Progenitor cell of endocrine pancreas (in vitro differentiated cells): ENCODE measurements around the gene LHFPL5. TPM values are rescaled to one million over a fixed set of nuclear protein-coding genes. Genes with fewer than 3 reads are reported as not detected.

Experiments used
- DNase-seq: peaks from one replicate; pipeline ENCODE4 v3.0.0; 2021; ENCODE audit warnings: low spot score; ENCODE audit not compliant: unreplicated experiment
- H3K27ac Mint-ChIP-seq: 2 replicates; pipeline ENCODE4 v1.8.0; 2021; ENCODE audit warnings: mild to moderate bottlenecking, moderate library complexity, mixed read lengths
- H3K27me3 Mint-ChIP-seq: 2 replicates; pipeline ENCODE4 v1.8.0; 2021; ENCODE audit warnings: mixed read lengths
- H3K36me3 Mint-ChIP-seq: 2 replicates; pipeline ENCODE4 v1.8.0; 2022; ENCODE audit warnings: mixed read lengths; ENCODE audit not compliant: insufficient read depth
- H3K4me1 Mint-ChIP-seq: 2 replicates; pipeline ENCODE4 v1.8.0; 2021; ENCODE audit warnings: low read depth, mixed read lengths
- H3K4me3 Mint-ChIP-seq: 2 replicates; pipeline ENCODE4 v1.8.0; 2021; ENCODE audit warnings: low read depth, mild to moderate bottlenecking, moderate library complexity, mixed read lengths
- H3K9me3 Mint-ChIP-seq: 2 replicates; pipeline ENCODE4 v1.8.0; 2021; ENCODE audit warnings: low read depth, mixed read lengths
- total RNA-seq: library from RNA; stranded (reverse); gene quantifications from 2 replicates; pipeline ENCODE4 v1.2.1, GENCODE V29; 2021
- TF ChIP-seq, protein P1 (sequence below): fragments of 200-600 bp; sonication (generic); IDR thresholded peaks from one replicate; pipeline ENCODE4 v1.5.0; 2021; ENCODE audit warnings: antibody characterized with exemption, mild to moderate bottlenecking; ENCODE audit not compliant: unreplicated experiment

The LHFPL5 gene
- total RNA-seq, 1 donor from 2014 or later: not detected

DNA sequence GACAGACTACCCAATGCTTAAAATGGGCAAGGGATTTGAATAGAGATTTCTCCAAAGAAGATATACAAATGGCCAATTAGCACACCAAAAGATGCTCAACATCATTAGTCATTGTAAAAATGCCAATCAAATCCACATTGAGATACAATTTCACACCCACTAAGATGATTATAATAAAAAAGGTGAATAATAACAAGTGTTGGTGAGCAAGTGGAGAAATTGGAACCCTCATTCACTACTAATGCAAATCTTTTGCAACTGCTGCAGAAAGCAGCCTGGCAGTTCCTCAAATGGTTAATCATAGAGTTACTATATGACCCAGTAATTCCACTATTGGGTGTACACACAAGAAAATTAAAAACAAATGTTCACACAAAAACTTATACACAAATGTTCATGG is 12.4 kb downstream of the LHFPL5 start:
- no peaks in the 10 kb centered on the region for H3K9me3 Mint-ChIP-seq
- no peak overlapping the region for H3K27ac Mint-ChIP-seq
- no peaks in the 10 kb centered on the region for H3K27me3 Mint-ChIP-seq
- H3K4me1 Mint-ChIP-seq: no peaks in the 10 kb centered on the region
- TF ChIP-seq, protein P1, sequence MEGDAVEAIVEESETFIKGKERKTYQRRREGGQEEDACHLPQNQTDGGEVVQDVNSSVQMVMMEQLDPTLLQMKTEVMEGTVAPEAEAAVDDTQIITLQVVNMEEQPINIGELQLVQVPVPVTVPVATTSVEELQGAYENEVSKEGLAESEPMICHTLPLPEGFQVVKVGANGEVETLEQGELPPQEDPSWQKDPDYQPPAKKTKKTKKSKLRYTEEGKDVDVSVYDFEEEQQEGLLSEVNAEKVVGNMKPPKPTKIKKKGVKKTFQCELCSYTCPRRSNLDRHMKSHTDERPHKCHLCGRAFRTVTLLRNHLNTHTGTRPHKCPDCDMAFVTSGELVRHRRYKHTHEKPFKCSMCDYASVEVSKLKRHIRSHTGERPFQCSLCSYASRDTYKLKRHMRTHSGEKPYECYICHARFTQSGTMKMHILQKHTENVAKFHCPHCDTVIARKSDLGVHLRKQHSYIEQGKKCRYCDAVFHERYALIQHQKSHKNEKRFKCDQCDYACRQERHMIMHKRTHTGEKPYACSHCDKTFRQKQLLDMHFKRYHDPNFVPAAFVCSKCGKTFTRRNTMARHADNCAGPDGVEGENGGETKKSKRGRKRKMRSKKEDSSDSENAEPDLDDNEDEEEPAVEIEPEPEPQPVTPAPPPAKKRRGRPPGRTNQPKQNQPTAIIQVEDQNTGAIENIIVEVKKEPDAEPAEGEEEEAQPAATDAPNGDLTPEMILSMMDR: no peak
- DNase-seq: no peak
- H3K4me3 Mint-ChIP-seq: no peak overlapping the region
- H3K36me3 Mint-ChIP-seq: no peaks in the 10 kb centered on the region

DNA sequence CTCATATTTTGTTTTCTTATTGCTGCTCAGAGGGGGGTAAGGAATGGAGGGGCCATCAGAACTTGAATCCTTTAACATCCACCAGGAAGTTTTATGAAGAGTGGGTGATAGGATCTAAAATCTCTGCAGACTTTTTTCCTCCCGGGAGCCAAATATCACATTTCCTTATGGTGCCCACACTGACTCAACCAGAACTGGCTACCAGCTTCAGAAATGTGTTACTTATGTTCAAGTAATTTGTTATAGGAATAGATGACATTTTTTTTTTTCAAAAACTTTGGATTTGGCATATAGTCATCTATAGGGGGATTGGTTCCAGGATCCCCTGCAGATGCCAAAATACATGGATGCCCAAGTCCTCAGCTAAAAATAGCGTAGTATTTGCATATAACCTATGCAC is 18.4 kb downstream of the LHFPL5 start:
- TF ChIP-seq, protein P1: no peak
- Mint-ChIP-seq H3K36me3 (no peaks in the 10 kb centered on the region), H3K27me3 (no peaks in the 10 kb centered on the region), H3K27ac (no peak overlapping the region), H3K9me3 (no peaks in the 10 kb centered on the region), H3K4me3 (no peak overlapping the region), H3K4me1 (no peaks in the 10 kb centered on the region)
- no peak for DNase-seq

DNA sequence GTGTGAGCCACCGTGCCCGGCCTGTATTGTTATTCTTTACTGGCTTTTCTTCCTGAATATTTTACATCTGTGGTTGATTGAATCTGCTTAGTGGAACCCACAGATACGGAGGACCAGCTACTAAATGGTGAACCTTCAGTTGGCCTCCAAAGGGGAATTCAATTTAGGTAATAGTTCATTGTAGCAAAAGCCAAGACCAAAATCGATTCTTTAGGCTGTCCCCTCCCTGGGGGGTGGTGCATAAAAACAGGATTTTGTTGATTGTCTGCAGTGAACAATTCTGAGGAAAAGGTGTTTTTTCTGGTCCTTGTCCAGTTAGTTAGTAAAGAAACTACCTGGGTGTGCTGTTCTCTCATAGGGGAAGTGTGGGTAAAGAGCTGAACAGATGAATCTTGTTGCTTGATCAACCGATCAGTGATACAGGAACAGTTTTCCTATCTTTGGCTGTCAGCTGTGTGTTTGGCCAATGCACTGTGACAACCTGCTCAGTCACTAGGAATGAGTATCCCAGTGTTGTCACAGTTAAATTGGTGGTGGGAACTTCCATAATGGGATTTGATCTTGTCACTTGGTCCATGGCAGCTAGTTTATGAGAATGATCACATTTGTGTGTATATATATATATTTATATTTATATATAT is 19.5 kb downstream of the LHFPL5 start:
- Mint-ChIP-seq H3K4me3 (no peak overlapping the region), H3K36me3 (no peaks in the 10 kb centered on the region), H3K4me1 (no peaks in the 10 kb centered on the region), H3K27ac (no peak overlapping the region), H3K9me3 (no peaks in the 10 kb centered on the region), H3K27me3 (no peaks in the 10 kb centered on the region)
- DNase-seq: no peak
- TF ChIP-seq, protein P1: no peak

DNA sequence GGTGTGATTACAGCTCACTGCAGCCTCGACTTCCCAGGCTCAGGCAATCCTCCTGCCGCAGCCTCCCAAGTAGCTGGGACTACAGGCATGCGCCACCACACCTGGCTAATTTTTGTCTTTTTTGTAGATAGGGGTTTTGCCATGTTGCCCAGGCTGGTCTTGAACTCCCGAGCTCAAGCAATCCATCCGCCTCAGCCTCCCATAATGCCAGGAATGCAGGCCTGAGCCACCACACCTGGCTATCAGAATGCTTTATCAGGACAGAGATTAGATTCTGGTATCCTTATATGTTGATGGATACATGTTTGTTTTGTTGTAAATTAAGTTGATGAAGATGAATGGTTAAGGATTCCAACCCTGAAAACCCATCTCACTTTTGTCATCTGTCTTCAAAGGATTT is 24.2 kb downstream of the LHFPL5 start:
- Mint-ChIP-seq H3K27ac (no peak overlapping the region), H3K4me1 (peaks cover 5% of the 10 kb centered on the region), H3K36me3 (peaks cover 3% of the 10 kb centered on the region), H3K4me3 (no peak overlapping the region), H3K27me3 (no peaks in the 10 kb centered on the region), H3K9me3 (no peaks in the 10 kb centered on the region)
- TF ChIP-seq, protein P1: no peak
- DNase-seq: no peak

DNA sequence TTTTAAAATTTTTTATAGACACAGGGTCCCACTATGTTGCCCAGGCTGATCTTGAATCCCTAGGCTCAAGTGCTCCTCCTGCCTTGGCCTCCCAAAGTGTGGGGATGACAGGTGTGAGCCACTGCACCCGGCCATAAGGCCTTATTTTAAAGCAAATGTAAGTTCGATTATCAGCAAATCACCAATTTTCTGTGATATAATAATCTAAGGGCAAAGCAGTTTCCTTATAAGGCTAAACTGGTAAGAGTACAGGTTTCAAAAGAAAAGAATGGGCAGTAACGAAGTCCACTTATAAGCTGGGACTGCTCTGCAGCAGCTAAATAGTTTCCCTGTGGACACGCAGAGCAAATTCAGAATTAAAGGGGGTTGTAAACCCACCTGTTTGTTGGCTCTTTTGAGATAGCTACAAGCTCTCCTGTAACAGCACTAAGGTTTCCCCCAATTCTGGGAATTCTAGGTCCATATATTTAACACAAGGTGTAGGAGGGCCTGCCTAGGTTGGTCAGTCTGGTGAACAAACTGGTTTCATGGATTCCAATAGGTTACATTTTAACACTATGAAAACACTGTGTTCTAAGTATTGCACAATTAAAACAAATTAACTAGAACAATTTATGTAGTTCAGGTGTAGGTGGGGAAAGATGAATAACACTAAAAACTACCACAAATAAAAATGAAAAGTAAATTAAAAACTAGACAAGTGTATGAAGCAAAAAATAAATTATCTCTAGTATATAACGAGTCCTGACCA is 26.3 kb downstream of the LHFPL5 start:
- Mint-ChIP-seq H3K4me3 (no peak overlapping the region), H3K9me3 (no peaks in the 10 kb centered on the region), H3K36me3 (peaks cover 8% of the 10 kb centered on the region), H3K4me1 (peaks cover 5% of the 10 kb centered on the region), H3K27me3 (no peaks in the 10 kb centered on the region), H3K27ac (peak overlapping the region; percentile 7)
- TF ChIP-seq, protein P1: no peak
- DNase-seq: no peak
